ENCODE measurements around the gene NOS1AP.

Gene NOS1AP

GRCh38 chr1:162055062-162055461, 14.4 kb upstream of the NOS1AP start:
- peak overlapping the region; percentile 91 for H4K8ac ChIP-seq (ENCODE audit: low read length)
- WGBS: under 1% methylated on average over 3 of the region's 3 CpGs
- no peak overlapping the region for H3K14ac ChIP-seq (ENCODE audit: low read length in 2 of 2)
- H3K4me1 ChIP-seq (ENCODE audit: control insufficient read depth, insufficient read depth, low read depth, low read length): peaks cover 5% of the 10 kb centered on the region
- H2BK120ac ChIP-seq (ENCODE audit: low read depth, low read length): no peak overlapping the region
- DNase-seq: peak; percentile 86
- H3K4ac ChIP-seq (ENCODE audit: low read depth in 1 of 2, low read length in 2 of 2): no peak overlapping the region
- no peak overlapping the region for H3K23ac ChIP-seq (ENCODE audit: low read length in 2 of 2)
- no peak overlapping the region for H3K27ac ChIP-seq (ENCODE audit: low read length, poor library complexity, severe bottlenecking)
- H3K4me3 ChIP-seq (ENCODE audit: insufficient read depth in 1 of 2, low read depth in 1 of 2, low read length in 2 of 2): no peak overlapping the region
- H3K18ac ChIP-seq (ENCODE audit: low read depth in 1 of 2, low read length in 2 of 2): peak overlapping the region in 1 of 2 experiments; percentile 74
- no peaks in the 10 kb centered on the region for H3K9me3 ChIP-seq (ENCODE audit: control insufficient read depth, low read length)
- no peak overlapping the region for H3K4me2 ChIP-seq (ENCODE audit: low read length, poor library complexity, severe bottlenecking)
- no peaks in the 10 kb centered on the region for H3K36me3 ChIP-seq (ENCODE audit: control insufficient read depth in 1 of 2, insufficient read depth in 2 of 2, low read depth in 1 of 2, low read length in 2 of 2)
- peak overlapping the region; percentile 21 for H3K9ac ChIP-seq (ENCODE audit: low read length)
- no peak overlapping the region for H2AK5ac ChIP-seq (ENCODE audit: low read length, severe bottlenecking)
- no peak overlapping the region for H2BK5ac ChIP-seq (ENCODE audit: low read depth, low read length, poor library complexity, severe bottlenecking)
- no peak overlapping the region for H4K91ac ChIP-seq (ENCODE audit: low read length)
- H2BK15ac ChIP-seq (ENCODE audit: low read depth, poor library complexity, severe bottlenecking): no peak overlapping the region
- no peak overlapping the region for H2AFZ ChIP-seq (ENCODE audit: low read depth, low read length)
- H3K27me3 ChIP-seq (ENCODE audit: control insufficient read depth in 1 of 2, insufficient read depth in 1 of 2, low read length in 2 of 2): peaks cover 0 to under 1% of the 10 kb centered on the region in 2 experiments
- H3K79me1 ChIP-seq (replicated peaks; ENCODE audit: low read length, poor library complexity, severe bottlenecking): no peaks in the 10 kb centered on the region
- H2BK12ac ChIP-seq (ENCODE audit: low read length in 2 of 2): no peak overlapping the region

GRCh38 chr1:162056043-162056442, 13.4 kb upstream of the NOS1AP start:
- H4K91ac ChIP-seq (ENCODE audit: low read length): no peak overlapping the region
- H3K4ac ChIP-seq (ENCODE audit: low read depth in 1 of 2, low read length in 2 of 2): no peak overlapping the region
- H2BK5ac ChIP-seq (ENCODE audit: low read depth, low read length, poor library complexity, severe bottlenecking): no peak overlapping the region
- no peak overlapping the region for H3K23ac ChIP-seq (ENCODE audit: low read length in 2 of 2)
- H3K27me3 ChIP-seq (ENCODE audit: control insufficient read depth in 1 of 2, insufficient read depth in 1 of 2, low read length in 2 of 2): peaks cover 0 to 8% of the 10 kb centered on the region in 2 experiments
- H3K18ac ChIP-seq (ENCODE audit: low read depth in 1 of 2, low read length in 2 of 2): no peak overlapping the region
- H3K4me2 ChIP-seq (ENCODE audit: low read length, poor library complexity, severe bottlenecking): no peak overlapping the region
- H3K4me3 ChIP-seq (ENCODE audit: insufficient read depth in 1 of 2, low read depth in 1 of 2, low read length in 2 of 2): no peak overlapping the region
- H3K36me3 ChIP-seq (ENCODE audit: control insufficient read depth in 1 of 2, insufficient read depth in 2 of 2, low read depth in 1 of 2, low read length in 2 of 2): no peaks in the 10 kb centered on the region
- no peak overlapping the region for H2BK12ac ChIP-seq (ENCODE audit: low read length in 2 of 2)
- H3K9ac ChIP-seq (ENCODE audit: low read length): peak overlapping the region; percentile 13
- WGBS: 48% methylated on average over 3 of the region's 3 CpGs
- no peaks in the 10 kb centered on the region for H3K9me3 ChIP-seq (ENCODE audit: control insufficient read depth, low read length)
- no peak overlapping the region for H2AFZ ChIP-seq (ENCODE audit: low read depth, low read length)
- no peak overlapping the region for H2AK5ac ChIP-seq (ENCODE audit: low read length, severe bottlenecking)
- no peaks in the 10 kb centered on the region for H3K79me1 ChIP-seq (replicated peaks; ENCODE audit: low read length, poor library complexity, severe bottlenecking)
- H3K27ac ChIP-seq (ENCODE audit: low read length, poor library complexity, severe bottlenecking): no peak overlapping the region
- H2BK15ac ChIP-seq (ENCODE audit: low read depth, poor library complexity, severe bottlenecking): no peak overlapping the region
- H3K4me1 ChIP-seq (ENCODE audit: control insufficient read depth, insufficient read depth, low read depth, low read length): peaks cover 5% of the 10 kb centered on the region
- peak; percentile 77 for DNase-seq
- H4K8ac ChIP-seq (ENCODE audit: low read length): no peak overlapping the region
- H3K14ac ChIP-seq (ENCODE audit: low read length in 2 of 2): no peak overlapping the region
- H2BK120ac ChIP-seq (ENCODE audit: low read depth, low read length): no peak overlapping the region

GRCh38 chr1:162056579-162056978, 12.9 kb upstream of the NOS1AP start:
- Histone ChIP-seq H2BK5ac (ENCODE audit: low read depth, low read length, poor library complexity, severe bottlenecking) (no peak overlapping the region), H3K23ac (ENCODE audit: low read length in 2 of 2) (no peak overlapping the region), H3K4ac (ENCODE audit: low read depth in 1 of 2, low read length in 2 of 2) (no peak overlapping the region), H3K14ac (ENCODE audit: low read length in 2 of 2) (no peak overlapping the region), H4K91ac (ENCODE audit: low read length) (no peak overlapping the region), H3K4me2 (ENCODE audit: low read length, poor library complexity, severe bottlenecking) (no peak overlapping the region), H3K18ac (ENCODE audit: low read depth in 1 of 2, low read length in 2 of 2) (no peak overlapping the region), H3K27me3 (ENCODE audit: control insufficient read depth in 1 of 2, insufficient read depth in 1 of 2, low read length in 2 of 2) (peaks cover 0 to 8% of the 10 kb centered on the region in 2 experiments), H2AFZ (ENCODE audit: low read depth, low read length) (no peak overlapping the region), H3K4me3 (ENCODE audit: insufficient read depth in 1 of 2, low read depth in 1 of 2, low read length in 2 of 2) (no peak overlapping the region), H2BK15ac (ENCODE audit: low read depth, poor library complexity, severe bottlenecking) (no peak overlapping the region), H3K4me1 (ENCODE audit: control insufficient read depth, insufficient read depth, low read depth, low read length) (peaks cover 5% of the 10 kb centered on the region), H3K27ac (ENCODE audit: low read length, poor library complexity, severe bottlenecking) (no peak overlapping the region), H2AK5ac (ENCODE audit: low read length, severe bottlenecking) (no peak overlapping the region), H4K8ac (ENCODE audit: low read length) (no peak overlapping the region), H2BK120ac (ENCODE audit: low read depth, low read length) (no peak overlapping the region), H2BK12ac (ENCODE audit: low read length in 2 of 2) (no peak overlapping the region), H3K36me3 (ENCODE audit: control insufficient read depth in 1 of 2, insufficient read depth in 2 of 2, low read depth in 1 of 2, low read length in 2 of 2) (no peaks in the 10 kb centered on the region), H3K9ac (ENCODE audit: low read length) (peak overlapping the region; percentile 13), H3K9me3 (ENCODE audit: control insufficient read depth, low read length) (no peaks in the 10 kb centered on the region), H3K79me1 (replicated peaks; ENCODE audit: low read length, poor library complexity, severe bottlenecking) (no peaks in the 10 kb centered on the region)
- 97% methylated on average over 2 of the region's 3 CpGs for WGBS
- DNase-seq: no peak

- 90% methylated on average over 2 of the region's 3 CpGs for WGBS
- H3K9ac ChIP-seq (ENCODE audit: low read length): no peak overlapping the region
These were observed 9.8 kb upstream of the NOS1AP start for GRCh38 chr1:162059721-162060120.

More at GRCh38 chr1:162059721-162060120, 9.8 kb upstream of the NOS1AP start:
- Histone ChIP-seq H3K9me3 (ENCODE audit: control insufficient read depth, low read length) (no peaks in the 10 kb centered on the region), H3K4me2 (ENCODE audit: low read length, poor library complexity, severe bottlenecking) (no peak overlapping the region), H3K18ac (ENCODE audit: low read depth in 1 of 2, low read length in 2 of 2) (no peak overlapping the region), H3K14ac (ENCODE audit: low read length in 2 of 2) (no peak overlapping the region), H3K27me3 (ENCODE audit: control insufficient read depth in 1 of 2, insufficient read depth in 1 of 2, low read length in 2 of 2) (peaks cover 0 to 24% of the 10 kb centered on the region in 2 experiments), H2BK15ac (ENCODE audit: low read depth, poor library complexity, severe bottlenecking) (no peak overlapping the region), H3K4ac (ENCODE audit: low read depth in 1 of 2, low read length in 2 of 2) (no peak overlapping the region), H2BK5ac (ENCODE audit: low read depth, low read length, poor library complexity, severe bottlenecking) (no peak overlapping the region), H3K4me1 (ENCODE audit: control insufficient read depth, insufficient read depth, low read depth, low read length) (peaks cover 5% of the 10 kb centered on the region), H3K23ac (ENCODE audit: low read length in 2 of 2) (no peak overlapping the region), H3K4me3 (ENCODE audit: insufficient read depth in 1 of 2, low read depth in 1 of 2, low read length in 2 of 2) (no peak overlapping the region), H4K8ac (ENCODE audit: low read length) (no peak overlapping the region), H2AFZ (ENCODE audit: low read depth, low read length) (no peak overlapping the region), H2BK120ac (ENCODE audit: low read depth, low read length) (no peak overlapping the region), H2BK12ac (ENCODE audit: low read length in 2 of 2) (no peak overlapping the region), H3K27ac (ENCODE audit: low read length, poor library complexity, severe bottlenecking) (no peak overlapping the region), H2AK5ac (ENCODE audit: low read length, severe bottlenecking) (no peak overlapping the region), H4K91ac (ENCODE audit: low read length) (no peak overlapping the region), H3K36me3 (ENCODE audit: control insufficient read depth in 1 of 2, insufficient read depth in 2 of 2, low read depth in 1 of 2, low read length in 2 of 2) (no peaks in the 10 kb centered on the region), H3K79me1 (replicated peaks; ENCODE audit: low read length, poor library complexity, severe bottlenecking) (no peaks in the 10 kb centered on the region)
- DNase-seq: no peak
